SH-SY5Y (cell line): Measurements from ENCODE around the gene ABHD12.

Experiments used
- GATA2 ChIP-seq: IDR thresholded peaks from 2 replicates; pipeline ENCODE4 v1.6.1; 2011; ENCODE audit warnings: mild to moderate bottlenecking, low read depth, low read length
- GATA3 ChIP-seq: IDR thresholded peaks from 2 replicates; pipeline ENCODE4 v1.6.1; 2011; ENCODE audit warnings: low read depth, mild to moderate bottlenecking, low read length, moderate library complexity

GRCh38 chr20:25254986-25255680 is 135.5 kb downstream of the ABHD12 start:
- TF ChIP-seq GATA3, result no peak
- no peak; the same call in 1 of the 2 replicates for TF ChIP-seq GATA2
